ENCODE data around the gene TTYH1.

The TTYH1 gene

GRCh38 chr19:54480051-54480450 lies 64.8 kb downstream of the TTYH1 start:
- Histone ChIP-seq H4K20me1 (ENCODE audit: insufficient read depth, low read length) (no peaks in the 10 kb centered on the region), H3K27me3 (ENCODE audit: low read depth, low read length) (peaks cover 31% of the 10 kb centered on the region), H2AFZ (ENCODE audit: low read depth, low read length) (no peak overlapping the region), H3K4me1 (ENCODE audit: low read length) (peaks cover 11% of the 10 kb centered on the region), H3K27ac (ENCODE audit: low read length) (no peak overlapping the region), H3K4me3 (ENCODE audit: low read length) (no peak overlapping the region), H3K79me2 (ENCODE audit: low read length) (no peaks in the 10 kb centered on the region), H3K9ac (ENCODE audit: low read length) (no peak overlapping the region), H3K4me2 (ENCODE audit: low read length) (no peak overlapping the region), H3K9me3 (ENCODE audit: insufficient read depth, low read length) (no peaks in the 10 kb centered on the region), H3K36me3 (replicated peaks; ENCODE audit: low read depth, low read length) (no peaks in the 10 kb centered on the region)
- TF ChIP-seq EZH2phosphoT487 (IDR thresholded peaks at IDR 0.05; ENCODE audit: low read depth): no peak
- TF ChIP-seq CTCF (IDR thresholded peaks at IDR 0.05; ENCODE audit: low read depth, low read length): no peak

GRCh38 chr19:54481326-54481930 lies 66.2 kb downstream of the TTYH1 start:
- Histone ChIP-seq H3K9me3 (ENCODE audit: insufficient read depth, low read length) (no peaks in the 10 kb centered on the region), H3K27ac (ENCODE audit: low read length) (no peak overlapping the region), H4K20me1 (ENCODE audit: insufficient read depth, low read length) (no peaks in the 10 kb centered on the region), H3K79me2 (ENCODE audit: low read length) (no peaks in the 10 kb centered on the region), H3K4me3 (ENCODE audit: low read length) (no peak overlapping the region), H3K4me1 (ENCODE audit: low read length) (peaks cover 15% of the 10 kb centered on the region), H2AFZ (ENCODE audit: low read depth, low read length) (no peak overlapping the region), H3K36me3 (replicated peaks; ENCODE audit: low read depth, low read length) (no peaks in the 10 kb centered on the region), H3K27me3 (ENCODE audit: low read depth, low read length) (peaks cover 41% of the 10 kb centered on the region), H3K9ac (ENCODE audit: low read length) (no peak overlapping the region), H3K4me2 (ENCODE audit: low read length) (peak overlapping the region; percentile 40; the same call in 1 of the 2 replicates)
- TF ChIP-seq CTCF (IDR thresholded peaks at IDR 0.05; ENCODE audit: low read depth, low read length): peak; percentile 94
- no peak for TF ChIP-seq EZH2phosphoT487 (IDR thresholded peaks at IDR 0.05; ENCODE audit: low read depth)

GRCh38 chr19:54482889-54483288 lies 67.6 kb downstream of the TTYH1 start:
- peaks cover 34% of the 10 kb centered on the region for H3K27me3 ChIP-seq (ENCODE audit: low read depth, low read length)
- H3K9ac ChIP-seq (ENCODE audit: low read length): no peak overlapping the region
- H4K20me1 ChIP-seq (ENCODE audit: insufficient read depth, low read length): no peaks in the 10 kb centered on the region
- no peaks in the 10 kb centered on the region for H3K9me3 ChIP-seq (ENCODE audit: insufficient read depth, low read length)
- H2AFZ ChIP-seq (ENCODE audit: low read depth, low read length): no peak overlapping the region
- no peak overlapping the region for H3K4me3 ChIP-seq (ENCODE audit: low read length)
- H3K36me3 ChIP-seq (replicated peaks; ENCODE audit: low read depth, low read length): no peaks in the 10 kb centered on the region
- TF ChIP-seq EZH2phosphoT487 (IDR thresholded peaks at IDR 0.05; ENCODE audit: low read depth) (no peak), CTCF (IDR thresholded peaks at IDR 0.05; ENCODE audit: low read depth, low read length) (no peak)
- peak overlapping the region; percentile 1; the same call in 1 of the 2 replicates for H3K4me2 ChIP-seq (ENCODE audit: low read length)
- H3K4me1 ChIP-seq (ENCODE audit: low read length): peaks cover 19% of the 10 kb centered on the region
- H3K27ac ChIP-seq (ENCODE audit: low read length): no peak overlapping the region
- H3K79me2 ChIP-seq (ENCODE audit: low read length): no peaks in the 10 kb centered on the region

- TF ChIP-seq CTCF (IDR thresholded peaks at IDR 0.05; ENCODE audit: low read depth, low read length) (no peak), EZH2phosphoT487 (IDR thresholded peaks at IDR 0.05; ENCODE audit: low read depth) (no peak)
- Histone ChIP-seq H3K79me2 (ENCODE audit: low read length) (no peaks in the 10 kb centered on the region), H3K27me3 (ENCODE audit: low read depth, low read length) (peaks cover 38% of the 10 kb centered on the region), H3K36me3 (replicated peaks; ENCODE audit: low read depth, low read length) (no peaks in the 10 kb centered on the region), H2AFZ (ENCODE audit: low read depth, low read length) (no peak overlapping the region), H3K4me3 (ENCODE audit: low read length) (no peak overlapping the region), H3K9ac (ENCODE audit: low read length) (no peak overlapping the region), H3K27ac (ENCODE audit: low read length) (no peak overlapping the region), H3K4me2 (ENCODE audit: low read length) (no peak overlapping the region), H3K4me1 (ENCODE audit: low read length) (peaks cover 19% of the 10 kb centered on the region), H3K9me3 (ENCODE audit: insufficient read depth, low read length) (no peaks in the 10 kb centered on the region), H4K20me1 (ENCODE audit: insufficient read depth, low read length) (no peaks in the 10 kb centered on the region)
Observed at GRCh38 chr19:54484451-54484850, 69.2 kb downstream of the TTYH1 start.
